Neural crest cell (in vitro differentiated cells): ENCODE results near the gene ELOVL3. TPM values are rescaled to one million over a fixed set of nuclear protein-coding genes. Genes with fewer than 3 reads are reported as not detected.
A peak's percentile ranks its signal among the peaks of the same experiment; 100 is the strongest.

Source experiments
- DNase-seq: peaks from one replicate; pipeline ENCODE4 v3.0.0; 2021; ENCODE audit warnings: low read depth, mixed read lengths, low spot score
- H3K27ac Mint-ChIP-seq: one replicate; pipeline ENCODE4 v1.8.0; 2021; ENCODE audit warnings: mild to moderate bottlenecking, mixed read lengths; ENCODE audit not compliant: unreplicated experiment
- H3K27me3 Mint-ChIP-seq: 2 replicates; pipeline ENCODE4 v1.8.0; 2021; ENCODE audit warnings: low read depth, mild to moderate bottlenecking, mixed read lengths
- H3K36me3 Mint-ChIP-seq: 2 replicates; pipeline ENCODE4 v1.8.0; 2021; ENCODE audit warnings: low read depth, mild to moderate bottlenecking, mixed read lengths
- H3K4me1 Mint-ChIP-seq: 2 replicates; pipeline ENCODE4 v1.8.0; 2021; ENCODE audit warnings: mixed read lengths
- H3K4me3 Mint-ChIP-seq: one replicate; pipeline ENCODE4 v1.8.0; 2021; ENCODE audit warnings: mild to moderate bottlenecking, mixed read lengths
- H3K9me3 Mint-ChIP-seq: 2 replicates; pipeline ENCODE4 v1.8.0; 2021; ENCODE audit warnings: mixed read lengths
- CTCF ChIP-seq: fragments of 200-600 bp; sonication (generic); conservative IDR thresholded peaks from 2 replicates; pipeline ENCODE4 v1.5.0; 2021; ENCODE audit warnings: antibody characterized with exemption, mild to moderate bottlenecking
- total RNA-seq: library from RNA; stranded (reverse); gene quantifications from 2 replicates; pipeline ENCODE4 v1.2.1, GENCODE V29; 2021

ELOVL3 gene
- total RNA-seq, 1 donor from 2014 or later: 0.23 TPM

GRCh38 chr10:102242118-102242485 is 16.0 kb downstream of the ELOVL3 start:
- H3K27me3 Mint-ChIP-seq: peaks cover 58% of the 10 kb centered on the region

DNA sequence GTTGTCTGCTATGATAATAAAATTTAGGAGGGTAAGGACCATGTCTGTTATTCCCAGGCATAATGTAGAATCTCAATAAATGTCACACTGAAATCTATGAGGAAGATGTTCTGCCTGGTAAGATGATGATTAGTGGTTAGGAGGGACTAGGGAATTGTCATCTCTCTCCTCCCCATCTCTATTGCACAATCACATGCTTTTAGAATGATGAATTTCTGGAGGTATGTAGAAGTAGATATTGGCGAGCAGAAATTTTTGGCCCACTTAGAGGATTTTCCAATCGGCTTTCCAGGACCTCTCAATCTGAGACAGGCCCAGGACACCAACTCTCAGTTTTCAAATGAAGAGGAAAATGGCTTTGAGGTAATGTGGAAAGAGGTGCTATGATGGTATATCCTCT is 17.2 kb downstream of the ELOVL3 start:
- Mint-ChIP-seq H3K4me3 (peak overlapping the region; percentile 79), H3K27me3 (peaks cover 48% of the 10 kb centered on the region), H3K9me3 (no peaks in the 10 kb centered on the region), H3K27ac (no peak overlapping the region), H3K4me1 (peaks cover 59% of the 10 kb centered on the region), H3K36me3 (no peaks in the 10 kb centered on the region)
- DNase-seq: no peak
- TF ChIP-seq CTCF: no peak

More at GRCh38 chr10:102242118-102242485, 16.0 kb downstream of the ELOVL3 start:
- Mint-ChIP-seq H3K9me3 (no peaks in the 10 kb centered on the region), H3K4me3 (peak overlapping the region; percentile 77), H3K4me1 (peaks cover 46% of the 10 kb centered on the region), H3K27ac (no peak overlapping the region), H3K36me3 (no peaks in the 10 kb centered on the region)
- no peak for TF ChIP-seq CTCF
- DNase-seq: no peak

DNA sequence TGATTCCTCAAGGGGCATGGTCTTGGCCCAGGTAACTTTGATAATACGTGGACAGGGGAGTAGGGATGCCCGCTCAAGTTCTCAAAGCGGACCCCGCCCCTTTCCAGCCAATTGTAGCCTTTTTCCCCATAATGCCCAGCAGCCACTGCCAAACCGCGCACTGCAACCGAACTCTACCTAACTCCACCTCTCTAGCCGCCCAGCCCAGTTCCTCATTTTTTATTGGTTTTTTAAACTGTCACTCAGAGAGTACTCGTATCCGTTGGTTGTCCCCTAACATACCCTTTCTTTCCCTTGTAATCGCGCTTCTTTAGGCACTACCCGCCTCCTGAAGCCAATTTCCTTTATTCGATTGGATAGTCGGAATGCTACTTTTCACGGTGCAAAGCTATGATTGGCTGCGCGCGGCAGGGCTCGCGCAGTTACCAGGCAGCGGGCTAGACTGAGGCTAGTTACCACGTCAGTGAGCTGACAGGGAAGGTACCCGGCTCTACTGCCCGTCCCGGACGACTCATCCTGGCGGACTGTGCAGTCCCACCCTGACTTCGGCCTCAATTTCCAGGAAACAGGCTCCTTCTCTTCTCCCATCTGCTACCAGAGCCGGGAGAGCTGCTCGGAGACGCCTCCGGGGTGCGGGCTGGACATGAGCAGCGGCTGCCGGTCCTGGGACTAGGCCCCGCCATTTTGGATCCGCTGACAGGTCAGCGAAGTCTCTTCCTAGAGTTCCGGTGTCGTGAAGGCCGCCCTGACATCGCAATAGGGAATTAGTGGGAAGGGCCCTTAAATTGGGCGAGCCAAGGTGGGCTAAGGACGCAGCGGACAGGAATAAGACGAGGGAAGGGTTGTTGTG is 19.2 kb downstream of the ELOVL3 start, which contains the start of gene GBF1:
TSS of gene GBF1 (plus strand) at position 451 of the 850 bp plus-strand sequence. CDS start 13,407 bp downstream, outside the sequence.
- Mint-ChIP-seq H3K4me3 (peak within 1 kb of the TSS; percentile 85), H3K4me1 (peaks cover 58% of the 10 kb centered on the region), H3K27me3 (peaks cover 28% of the 10 kb centered on the region), H3K27ac (peak within 1 kb of the TSS; percentile 91), H3K36me3 (no peaks in the 10 kb centered on the region), H3K9me3 (no peaks in the 10 kb centered on the region)
- no peak for TF ChIP-seq CTCF
- peak; percentile 81 for DNase-seq

- TF ChIP-seq CTCF: no peak
- Mint-ChIP-seq H3K27ac (peak overlapping the region; percentile 91), H3K9me3 (no peaks in the 10 kb centered on the region), H3K27me3 (peaks cover 23% of the 10 kb centered on the region), H3K4me3 (peak overlapping the region; percentile 85), H3K36me3 (no peaks in the 10 kb centered on the region), H3K4me1 (peaks cover 55% of the 10 kb centered on the region)
- no peak for DNase-seq
Measured at GRCh38 chr10:102245932-102246251, 19.8 kb downstream of the ELOVL3 start.

DNA sequence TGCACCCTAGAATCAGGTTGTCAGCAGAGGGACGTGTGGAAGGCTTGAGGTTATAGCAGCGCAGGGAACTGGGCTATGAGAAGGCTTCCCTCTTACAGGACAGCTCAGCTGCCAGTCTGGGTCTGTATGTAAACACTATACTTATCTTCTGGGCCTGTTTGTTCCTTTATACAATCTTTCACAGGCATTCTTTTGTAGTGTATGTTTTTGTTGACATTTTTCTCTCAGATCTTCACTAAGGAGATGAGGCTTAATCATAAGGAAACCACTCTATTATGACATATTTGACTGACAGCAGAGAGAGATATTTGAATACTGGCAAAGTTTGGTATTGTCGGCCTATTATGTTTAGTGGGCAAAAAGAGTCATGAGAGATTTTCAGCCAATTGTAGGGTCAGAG is 20.2 kb downstream of the ELOVL3 start:
- TF ChIP-seq CTCF: no peak
- no peak for DNase-seq
- Mint-ChIP-seq H3K9me3 (no peaks in the 10 kb centered on the region), H3K36me3 (no peaks in the 10 kb centered on the region), H3K27ac (no peak overlapping the region), H3K4me1 (peaks cover 52% of the 10 kb centered on the region), H3K4me3 (peak overlapping the region; percentile 85), H3K27me3 (peaks cover 20% of the 10 kb centered on the region)
